NCI-H774 (cell line): ENCODE data around the gene HRNR.

Experiments used
- DNase-seq: peaks from one replicate; lab custom pipeline; 2025; lab: John Stamatoyannopoulos, UW

HRNR gene

GRCh38 chr1:152188673-152189591, 35.1 kb downstream of the HRNR start:
- DNase-seq: no peak

GRCh38 chr1:152186556-152187285, 37.3 kb downstream of the HRNR start:
- DNase-seq: no peak

- peak; percentile 22 for DNase-seq
Measured at GRCh38 chr1:152185544-152186391, 38.2 kb downstream of the HRNR start.

GRCh38 chr1:152182944-152183361, 41.0 kb downstream of the HRNR start:
- no peak for DNase-seq

- DNase-seq: no peak
Measured at GRCh38 chr1:152182431-152182830, 41.6 kb downstream of the HRNR start.

- DNase-seq: no peak
Measured at GRCh38 chr1:152179566-152179965, 44.4 kb downstream of the HRNR start.

- no peak for DNase-seq
Measured at GRCh38 chr1:152170287-152170905, 53.6 kb downstream of the HRNR start.

- DNase-seq: no peak
Measured at GRCh38 chr1:152169366-152170025, 54.5 kb downstream of the HRNR start.

- DNase-seq: no peak
Measured at GRCh38 chr1:152168535-152168868, 55.5 kb downstream of the HRNR start.

- DNase-seq: no peak
Measured at GRCh38 chr1:152167835-152168534, 56.0 kb downstream of the HRNR start.

GRCh38 chr1:152166966-152167365, 57.0 kb downstream of the HRNR start:
- DNase-seq: no peak

GRCh38 chr1:152165286-152166077, 58.5 kb downstream of the HRNR start:
- DNase-seq: no peak

GRCh38 chr1:152164517-152165136, 59.4 kb downstream of the HRNR start:
- no peak for DNase-seq

- DNase-seq: no peak
Measured at GRCh38 chr1:152162792-152163463, 61.1 kb downstream of the HRNR start.
